ENCODE results near the gene MOBP. TPM values are rescaled to one million over a fixed set of nuclear protein-coding genes. Genes with fewer than 3 reads are reported as not detected.

Gene MOBP
- total RNA-seq, 3 donors from 2014 or later: under 0.01 TPM; not detected in 2

DNA sequence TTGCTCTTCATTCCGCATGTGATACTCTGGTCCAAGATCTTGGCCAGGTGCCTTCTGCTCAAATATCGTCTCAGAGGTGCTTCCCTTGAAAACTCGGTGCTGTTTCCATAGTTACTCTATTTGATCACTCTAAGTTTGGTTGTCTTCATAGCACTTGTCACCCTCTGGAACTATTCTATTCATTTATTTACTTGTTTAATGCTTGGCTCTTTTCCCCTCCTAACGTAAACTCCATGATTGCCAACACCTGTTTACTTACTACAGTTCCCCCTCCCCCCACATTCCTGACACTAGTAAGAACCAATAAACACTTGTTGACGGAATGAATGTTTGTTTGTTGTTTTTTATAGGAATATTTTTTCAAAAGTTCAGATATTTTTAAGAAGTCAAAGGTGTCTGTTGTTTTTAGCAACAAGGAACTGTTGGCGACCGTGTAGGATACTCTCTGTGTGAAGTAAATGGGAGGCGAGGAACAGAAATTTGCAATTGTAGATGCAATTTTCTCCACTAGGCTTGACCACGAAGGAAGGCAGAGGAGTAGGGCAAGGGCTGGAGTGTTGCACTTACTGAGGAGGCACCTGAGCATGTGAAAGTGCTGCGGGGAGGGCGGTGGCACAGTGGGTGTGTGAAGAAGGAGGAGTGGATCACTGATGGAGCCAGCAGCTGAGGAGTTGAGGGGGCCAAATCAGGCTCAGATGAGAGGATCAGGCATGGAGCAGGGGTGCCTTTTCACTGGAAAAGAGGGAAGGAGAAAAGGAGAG lies 48.4 kb downstream of the MOBP start:
- no peaks in the 10 kb centered on the region for H3K9me3 ChIP-seq

DNA sequence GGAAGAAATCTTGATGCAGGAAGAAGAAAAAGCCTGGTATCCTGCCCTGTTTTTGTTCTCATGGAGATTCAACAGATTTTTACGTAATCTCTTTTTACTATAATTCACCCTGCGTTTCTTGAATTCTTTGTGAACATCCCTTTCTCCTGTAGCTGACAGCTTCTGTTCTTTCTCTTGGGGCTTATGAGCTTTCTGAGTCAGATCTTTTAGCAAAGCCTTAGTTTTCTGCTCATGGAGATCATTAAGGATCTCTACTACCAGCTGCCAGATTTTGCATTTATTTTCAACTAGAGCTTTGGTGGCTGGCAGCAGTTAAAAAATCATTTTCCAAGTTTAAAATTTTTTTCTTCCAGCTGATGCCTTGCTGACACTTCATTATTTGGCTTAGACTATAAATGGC lies 51.6 kb downstream of the MOBP start:
- H3K4me3 ChIP-seq: no peak overlapping the region
- H3K36me3 ChIP-seq: no peaks in the 10 kb centered on the region
- no peak overlapping the region for H3K27ac ChIP-seq
- H3K27me3 ChIP-seq: no peaks in the 10 kb centered on the region
- peaks cover 0 to 6% of the 10 kb centered on the region in 2 donors for H3K9me3 ChIP-seq
- H3K4me1 ChIP-seq: no peaks in the 10 kb centered on the region
- DNase-seq (ENCODE audit: low spot score in 2 of 2): no peak
- intact Hi-C loops (cut with DNase I; ENCODE audit: low total_unique reads): no loop called here
- TF ChIP-seq, protein P1, sequence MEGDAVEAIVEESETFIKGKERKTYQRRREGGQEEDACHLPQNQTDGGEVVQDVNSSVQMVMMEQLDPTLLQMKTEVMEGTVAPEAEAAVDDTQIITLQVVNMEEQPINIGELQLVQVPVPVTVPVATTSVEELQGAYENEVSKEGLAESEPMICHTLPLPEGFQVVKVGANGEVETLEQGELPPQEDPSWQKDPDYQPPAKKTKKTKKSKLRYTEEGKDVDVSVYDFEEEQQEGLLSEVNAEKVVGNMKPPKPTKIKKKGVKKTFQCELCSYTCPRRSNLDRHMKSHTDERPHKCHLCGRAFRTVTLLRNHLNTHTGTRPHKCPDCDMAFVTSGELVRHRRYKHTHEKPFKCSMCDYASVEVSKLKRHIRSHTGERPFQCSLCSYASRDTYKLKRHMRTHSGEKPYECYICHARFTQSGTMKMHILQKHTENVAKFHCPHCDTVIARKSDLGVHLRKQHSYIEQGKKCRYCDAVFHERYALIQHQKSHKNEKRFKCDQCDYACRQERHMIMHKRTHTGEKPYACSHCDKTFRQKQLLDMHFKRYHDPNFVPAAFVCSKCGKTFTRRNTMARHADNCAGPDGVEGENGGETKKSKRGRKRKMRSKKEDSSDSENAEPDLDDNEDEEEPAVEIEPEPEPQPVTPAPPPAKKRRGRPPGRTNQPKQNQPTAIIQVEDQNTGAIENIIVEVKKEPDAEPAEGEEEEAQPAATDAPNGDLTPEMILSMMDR (IDR thresholded peaks at IDR 0.05): no peak
- TF ChIP-seq POLR2AphosphoS5 (IDR thresholded peaks at IDR 0.05) (no peak), POLR2A (IDR thresholded peaks at IDR 0.05) (no peak)

More for the DNA sequence above, 48.4 kb downstream of the MOBP start:
- Histone ChIP-seq H3K4me1 (no peaks in the 10 kb centered on the region), H3K4me3 (no peak overlapping the region), H3K27me3 (no peaks in the 10 kb centered on the region), H3K36me3 (no peaks in the 10 kb centered on the region), H3K27ac (no peak overlapping the region)
- no peak for DNase-seq (ENCODE audit: low spot score in 2 of 2)
- intact Hi-C loops (cut with DNase I; ENCODE audit: low total_unique reads): no loop called here
- TF ChIP-seq, protein P1 (IDR thresholded peaks at IDR 0.05): no peak
- TF ChIP-seq POLR2AphosphoS5 (IDR thresholded peaks at IDR 0.05) (no peak), POLR2A (IDR thresholded peaks at IDR 0.05) (no peak)

DNA sequence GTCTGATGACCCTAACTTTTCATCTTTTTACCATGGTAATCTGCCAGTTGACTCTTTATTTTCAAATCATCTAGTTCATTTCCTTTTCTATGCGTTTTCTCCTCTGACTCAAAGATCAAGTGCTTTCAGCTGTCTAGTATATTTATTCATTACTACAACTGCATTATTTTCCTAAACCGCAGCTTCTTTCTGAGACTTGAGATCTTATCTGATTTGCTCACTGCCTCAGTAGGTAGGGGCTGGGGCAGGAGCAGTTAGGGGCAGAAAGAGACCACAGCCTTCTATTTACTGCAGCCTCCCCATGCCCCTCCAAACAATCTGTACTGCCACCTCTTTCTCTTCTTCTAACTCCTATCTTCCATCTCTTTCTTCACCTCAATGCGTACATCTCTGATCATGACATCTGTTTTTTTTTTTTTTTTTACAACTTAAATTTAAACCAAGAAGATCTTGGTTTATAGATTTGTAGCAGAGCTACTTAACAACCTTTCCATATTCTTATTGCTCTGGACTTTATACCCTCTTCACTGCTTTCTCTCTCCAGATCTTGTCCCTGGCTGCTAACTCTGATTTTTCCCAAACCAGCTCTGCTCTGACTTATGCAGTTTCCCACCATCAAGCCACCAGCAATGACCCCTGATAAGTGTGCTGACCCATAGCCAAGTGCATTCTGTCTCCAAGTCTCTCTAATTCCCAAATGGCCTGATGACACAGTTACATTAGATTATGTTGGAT lies 52.2 kb downstream of the MOBP start:
- intact Hi-C loops (cut with DNase I; ENCODE audit: low total_unique reads): no loop called here
- DNase-seq (ENCODE audit: low spot score in 2 of 2): no peak
- no peak overlapping the region for H3K27ac ChIP-seq
- no peaks in the 10 kb centered on the region for H3K4me1 ChIP-seq
- no peak overlapping the region for H3K4me3 ChIP-seq
- H3K36me3 ChIP-seq: no peaks in the 10 kb centered on the region
- TF ChIP-seq, protein P1 (IDR thresholded peaks at IDR 0.05): no peak
- TF ChIP-seq POLR2AphosphoS5 (IDR thresholded peaks at IDR 0.05) (no peak), POLR2A (IDR thresholded peaks at IDR 0.05) (no peak)
- no peaks in the 10 kb centered on the region for H3K27me3 ChIP-seq
- H3K9me3 ChIP-seq: peaks cover 0 to 10% of the 10 kb centered on the region in 2 donors

DNA sequence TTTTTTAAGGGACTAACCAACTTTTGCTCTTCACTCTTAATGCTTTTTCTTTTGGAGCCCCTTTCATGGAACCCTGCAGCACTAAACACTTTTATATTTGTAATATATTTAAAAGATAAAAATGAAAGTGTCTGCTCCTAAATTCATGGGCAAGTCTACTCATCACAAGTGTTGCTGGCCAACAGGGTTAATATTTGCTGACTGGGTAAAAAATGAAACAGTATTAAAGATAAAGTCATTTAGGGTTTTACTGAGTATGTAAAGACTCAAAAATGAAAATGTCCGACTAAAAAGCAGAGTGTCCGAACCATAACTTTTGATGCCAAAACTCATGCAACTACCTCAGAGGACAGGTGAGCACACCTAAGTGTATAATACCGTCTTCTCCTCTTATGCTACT lies 54.0 kb downstream of the MOBP start:
- TF ChIP-seq, protein P1 (IDR thresholded peaks at IDR 0.05): no peak
- TF ChIP-seq POLR2A (IDR thresholded peaks at IDR 0.05) (no peak), POLR2AphosphoS5 (IDR thresholded peaks at IDR 0.05) (no peak)
- no peaks in the 10 kb centered on the region for H3K4me1 ChIP-seq
- no peak overlapping the region for H3K4me3 ChIP-seq
- H3K27me3 ChIP-seq: no peaks in the 10 kb centered on the region
- DNase-seq (ENCODE audit: low spot score in 2 of 2): no peak
- peaks cover 0 to 10% of the 10 kb centered on the region in 2 donors for H3K9me3 ChIP-seq
- no peak overlapping the region for H3K27ac ChIP-seq
- intact Hi-C loops (cut with DNase I; ENCODE audit: low total_unique reads): no loop called here
- no peaks in the 10 kb centered on the region for H3K36me3 ChIP-seq

DNA sequence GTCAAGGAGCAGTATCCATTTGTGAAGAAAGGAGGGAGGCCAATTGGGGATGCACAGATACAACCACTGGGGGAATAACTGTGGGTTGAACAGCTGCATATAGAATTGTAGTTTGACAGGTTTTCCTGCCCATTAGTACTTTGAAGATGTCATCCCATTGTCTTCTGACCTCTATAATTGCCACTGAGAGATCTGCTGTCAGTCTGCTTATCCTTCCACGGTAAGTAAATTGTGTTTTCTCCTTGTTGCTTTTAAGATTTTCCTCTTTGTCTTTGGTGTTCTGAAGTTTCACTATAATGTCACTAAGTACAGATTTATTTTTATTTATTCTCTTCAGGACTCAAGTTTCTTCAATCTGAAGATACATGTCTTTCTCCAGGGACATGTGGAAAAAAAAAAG lies 56.6 kb downstream of the MOBP start:
- no peaks in the 10 kb centered on the region for H3K27me3 ChIP-seq
- no peaks in the 10 kb centered on the region for H3K4me1 ChIP-seq
- no peak overlapping the region for H3K27ac ChIP-seq
- no peak overlapping the region for H3K4me3 ChIP-seq
- intact Hi-C loops (cut with DNase I; ENCODE audit: low total_unique reads): no loop called here
- peaks cover 0 to 10% of the 10 kb centered on the region in 2 donors for H3K9me3 ChIP-seq
- TF ChIP-seq, protein P1 (IDR thresholded peaks at IDR 0.05): no peak
- TF ChIP-seq POLR2A (IDR thresholded peaks at IDR 0.05) (no peak), POLR2AphosphoS5 (IDR thresholded peaks at IDR 0.05) (no peak)
- no peaks in the 10 kb centered on the region for H3K36me3 ChIP-seq
- DNase-seq (ENCODE audit: low spot score in 2 of 2): no peak
